A549 treated with dexamethasone at 1 μM for 4 hours (cell line): Measurements from ENCODE around the gene POMC. TPM values are rescaled to one million over a fixed set of nuclear protein-coding genes. Genes with fewer than 3 reads are reported as not detected.

Experiments used
- total RNA-seq: library from RNA; stranded (reverse); fragments of 200-300 nt; extraction: Qiagen RNA extraction; gene quantifications from 5 replicates; pipeline ENCODE4 v1.2.3, GENCODE V29; 2022

POMC gene
- total RNA-seq: 0.09 to 0.10 TPM in 2 of 5 replicates, not detected in the others

DNA sequence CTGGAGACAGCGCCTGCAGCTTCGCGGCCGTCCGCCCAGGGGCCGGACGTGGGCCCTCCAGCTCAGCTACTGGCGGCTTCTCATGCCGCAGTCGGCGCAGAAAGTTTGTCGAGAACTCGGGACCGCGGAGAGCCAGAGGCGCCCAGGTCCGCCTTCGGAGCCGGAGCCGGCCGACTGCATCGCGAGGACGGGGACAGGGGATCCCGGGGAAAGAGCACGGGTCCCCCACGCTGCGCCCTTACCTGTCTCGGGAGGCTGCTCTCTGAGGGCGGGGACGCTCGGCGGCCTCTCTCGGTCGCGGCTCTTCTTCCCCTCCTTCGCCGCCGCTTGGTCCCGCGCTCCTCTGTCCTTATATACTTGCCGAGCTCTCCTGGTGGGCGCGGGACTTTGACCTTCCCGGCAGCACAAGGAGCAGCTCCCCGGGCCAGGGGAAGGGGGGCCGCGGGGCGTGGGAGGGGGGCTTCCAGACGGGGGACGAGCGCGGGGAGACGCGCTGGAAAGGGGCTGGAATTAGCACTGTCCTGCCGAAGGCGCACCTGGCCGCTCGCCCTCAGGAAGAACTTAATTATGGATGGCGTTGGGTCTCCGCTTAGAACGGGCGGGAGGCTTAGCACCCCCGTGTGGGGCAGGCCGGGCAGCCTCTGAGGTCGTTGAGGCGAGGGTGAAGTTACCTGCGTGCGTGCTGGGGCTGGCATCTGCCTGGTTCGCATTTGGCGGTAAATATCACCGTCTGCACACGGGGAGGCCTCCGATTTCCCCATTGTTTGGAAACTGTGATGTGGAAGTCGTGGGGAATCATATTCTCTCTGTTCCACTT, at the start of gene POMC:
Gene POMC (minus strand): TSS at position 325 of the 817 bp plus-strand sequence. CDS start 3,808 bp downstream, outside the sequence.

Other genes starting within 250 kb of the POMC start
- 70.4 to 93.5 TPM (median 81.9 TPM) in 5 replicates for gene ADCY3, start 248.3 kb downstream of the POMC start, total RNA-seq
- gene DNAJC27, start 196.6 kb downstream of the POMC start, total RNA-seq: 1.8 to 2.8 TPM (median 2.4 TPM) in 5 replicates
- 7.9 to 11.1 TPM (median 10.0 TPM) in 5 replicates for gene EFR3B, start 126.5 kb downstream of the POMC start, total RNA-seq
- 5.7 to 8.5 TPM (median 7.9 TPM) in 5 replicates for gene DNMT3A, start 173.3 kb upstream of the POMC start, total RNA-seq